OCI-LY7 (cell line): ENCODE measurements around the gene MRRF. TPM values are rescaled to one million over a fixed set of nuclear protein-coding genes. Genes with fewer than 3 reads are reported as not detected.

Experiments
- BruUV-seq: library from RNA; stranded (reverse); fragments of 400-500 nt; replicated peaks from 2 replicates; lab custom pipeline; 2021; lab: Mats Ljungman, UMichigan
- CTCF ChIA-PET: fragments of 300-600 bp; sonication (Branson Sonifier 250); formaldehyde crosslinking; loops from one replicate; lab custom pipeline; 2022; ENCODE audit warnings: antibody characterized with exemption; ENCODE audit not compliant: unreplicated experiment; lab: Charles Lee
- POLR2A ChIA-PET: fragments of 300-600 bp; sonication (Branson Sonifier 250); formaldehyde crosslinking; loops from one replicate; lab custom pipeline; 2022; ENCODE audit warnings: antibody characterized with exemption; lab: Charles Lee
- DNase-seq: peaks from one replicate; pipeline ENCODE4 v3.0.0-alpha.2; 2015; ENCODE audit warnings: low spot score
- H2AFZ ChIP-seq: fragments of 200-600 bp; sonication (generic), shearing (Covaris generic); 2 replicates; pipeline ENCODE4 v1.6.1; 2014; ENCODE audit warnings: mild to moderate bottlenecking, antibody characterized with exemption, low read length, moderate library complexity
- H3K27ac ChIP-seq: fragments of 200-600 bp; sonication (generic); 2 replicates; pipeline ENCODE4 v1.5.1; 2014; ENCODE audit warnings: mixed run types, low read depth, mild to moderate bottlenecking, moderate library complexity, low read length, inconsistent platforms; ENCODE audit not compliant: poor library complexity, severe bottlenecking
- H3K36me3 ChIP-seq: fragments of 200-600 bp; sonication (generic); 2 replicates; pipeline ENCODE4 v1.6.1; 2014; ENCODE audit warnings: mild to moderate bottlenecking, antibody characterized with exemption, low read length, moderate library complexity, mixed read lengths; ENCODE audit not compliant: insufficient read depth
- H3K4me1 ChIP-seq: fragments of 200-600 bp; sonication (generic); 2 replicates; pipeline ENCODE4 v1.5.1; 2014; ENCODE audit warnings: mild to moderate bottlenecking, low read length; ENCODE audit not compliant: insufficient read depth, poor library complexity, severe bottlenecking
- H3K4me2 ChIP-seq: fragments of 200-600 bp; sonication (generic); 2 replicates; pipeline ENCODE4 v1.6.1; 2014; ENCODE audit warnings: mild to moderate bottlenecking, low read length
- H3K4me3 ChIP-seq: fragments of 200-600 bp; sonication (generic); 2 replicates; pipeline ENCODE4 v1.5.1; 2014; ENCODE audit warnings: mild to moderate bottlenecking, low read depth, low read length; ENCODE audit not compliant: poor library complexity, severe bottlenecking
- H3K79me2 ChIP-seq: fragments of 200-600 bp; sonication (generic); 2 replicates; pipeline ENCODE4 v1.6.1; 2016; ENCODE audit warnings: low read depth, mild to moderate bottlenecking, low read length, moderate library complexity, mixed read lengths; ENCODE audit not compliant: insufficient read depth
- H3K9me2 ChIP-seq: fragments of 200-600 bp; sonication (generic); 2 replicates; pipeline ENCODE4 v1.6.1; 2016; ENCODE audit warnings: mild to moderate bottlenecking, low read length, mixed read lengths; ENCODE audit not compliant: insufficient read depth
- H3K9me3 ChIP-seq: fragments of 200-600 bp; sonication (generic); 2 replicates; pipeline ENCODE4 v1.6.1; 2014; ENCODE audit warnings: mild to moderate bottlenecking, mixed run types, low read length, mixed read lengths
- H4K20me1 ChIP-seq: fragments of 200-600 bp; sonication (generic); 2 replicates; pipeline ENCODE4 v1.6.1; 2014; ENCODE audit warnings: mild to moderate bottlenecking, antibody characterized with exemption, low read length, moderate library complexity, mixed read lengths; ENCODE audit not compliant: insufficient read depth
- CTCF ChIP-seq: fragments of 200-600 bp; sonication (generic); conservative IDR thresholded peaks from 2 replicates; pipeline ENCODE4 v1.5.1; 2014; ENCODE audit warnings: mild to moderate bottlenecking, antibody characterized with exemption, low read length, moderate library complexity, mixed read lengths
- EZH2phosphoT487 ChIP-seq: fragments of 200-600 bp; sonication (generic); IDR thresholded peaks from 2 replicates; pipeline ENCODE4 v1.6.1; 2018; ENCODE audit warnings: low read depth, borderline replicate concordance, mild to moderate bottlenecking, mixed run types, antibody characterized with exemption, low read length, moderate library complexity, mixed read lengths
- intact Hi-C: fragments of 100-400 bp; cut with micrococcal nuclease; formaldehyde crosslinking; loops from one replicate; pipeline ENCODE4 v1.10.0; 2022; ENCODE audit not compliant: unreplicated experiment
- total RNA-seq, 2 experiments: library from RNA; depleted of rRNA in 1 of 2; stranded (reverse); fragments of >200 nt in 1 of 2; shearing (Covaris generic) in 1 of 2; gene quantifications; 2 replicates each; pipeline ENCODE4 v1.2.3, GENCODE V29; 2014 to 2022

MRRF gene
- total RNA-seq, 2 experiments from 2014 or later, result 46.1 to 53.2 TPM

GRCh38 chr9:122287214-122287720 lies 22.6 kb downstream of the MRRF start:
- Histone ChIP-seq H3K4me3 (peak overlapping the region; percentile 43), H4K20me1 (peaks cover 4% of the 10 kb centered on the region; the same call in 1 of the 2 replicates), H3K9me3 (no peaks in the 10 kb centered on the region), H3K27ac (peak overlapping the region; percentile 85), H2AFZ (peak overlapping the region; percentile 19; the same call in 1 of the 2 replicates), H3K4me1 (peaks cover 43% of the 10 kb centered on the region), H3K4me2 (peak overlapping the region; percentile 67), H3K79me2 (peaks cover 18% of the 10 kb centered on the region; the same call in 1 of the 2 replicates), H3K36me3 (peaks cover 97% of the 10 kb centered on the region), H3K9me2 (no peaks in the 10 kb centered on the region)
- BruUV-seq, result no TSS peak
- TF ChIP-seq EZH2phosphoT487 (no peak), CTCF (no peak)
- CTCF ChIA-PET, result no interaction called here
- POLR2A ChIA-PET, result interaction anchor here (0.6 to 1.5 kb wide), 2 partner anchors 23 to 1172 kb away, joined by 6 to 9 read pairs; partner anchors contain the start of genes MRRF and RBM18
- intact Hi-C loops, result loop anchor here (2.0 kb wide), 1 partner anchor 22 kb away; the partner anchor contains the start of genes MRRF and RBM18
- no peak for DNase-seq

GRCh38 chr9:122291458-122291857 lies 26.8 kb downstream of the MRRF start:
- TF ChIP-seq CTCF, result no peak
- no peak for TF ChIP-seq EZH2phosphoT487
- DNase-seq, result no peak
- intact Hi-C loops, result no loop called here
- H3K27ac ChIP-seq, result no peak overlapping the region
- peaks cover 4% of the 10 kb centered on the region; the same call in 1 of the 2 replicates for H4K20me1 ChIP-seq
- no peaks in the 10 kb centered on the region for H3K9me3 ChIP-seq
- POLR2A ChIA-PET, result no interaction called here
- H3K9me2 ChIP-seq, result no peaks in the 10 kb centered on the region
- no peak overlapping the region for H3K4me3 ChIP-seq
- H3K4me2 ChIP-seq, result no peak overlapping the region
- peaks cover 18% of the 10 kb centered on the region; the same call in 1 of the 2 replicates for H3K79me2 ChIP-seq
- H3K36me3 ChIP-seq, result peaks cover 96% of the 10 kb centered on the region
- no peak overlapping the region for H2AFZ ChIP-seq
- CTCF ChIA-PET, result no interaction called here
- no TSS peak for BruUV-seq
- peaks cover 29% of the 10 kb centered on the region for H3K4me1 ChIP-seq

- Histone ChIP-seq H3K4me1 (no peaks in the 10 kb centered on the region), H3K36me3 (peaks cover 93% of the 10 kb centered on the region), H3K79me2 (0 out of 2 replicates have a peak, but pooled peaks cover 4% of the 10 kb centered on the region), H2AFZ (no peak overlapping the region), H3K9me2 (no peaks in the 10 kb centered on the region), H4K20me1 (no peaks in the 10 kb centered on the region), H3K9me3 (no peaks in the 10 kb centered on the region), H3K4me2 (no peak overlapping the region), H3K27ac (no peak overlapping the region), H3K4me3 (no peak overlapping the region)
- no peak for DNase-seq
- no TSS peak for BruUV-seq
- TF ChIP-seq CTCF (no peak), EZH2phosphoT487 (no peak)
- intact Hi-C loops, result no loop called here
- CTCF ChIA-PET, result no interaction called here
- POLR2A ChIA-PET, result interaction anchor here (0.6 kb wide), 1 partner anchor 457 kb away, joined by 3 read pairs; no protein-coding TSS in a partner anchor
These were observed 29.8 kb downstream of the MRRF start for GRCh38 chr9:122294531-122294930.
